MG63 (cell line): ENCODE results near the gene FYB2. TPM values are rescaled to one million over a fixed set of nuclear protein-coding genes. Genes with fewer than 3 reads are reported as not detected.

Experiments
- DNase-seq: peaks from one replicate; pipeline ENCODE4 v3.0.0-alpha.2; 2020
- H3K27me3 ChIP-seq: fragments of 250-450 bp; sonication (Bioruptor Pico); 2 replicates; pipeline ENCODE4 v1.5.1; 2020; ENCODE audit warnings: mild to moderate bottlenecking, moderate library complexity
- H3K36me3 ChIP-seq: fragments of 250-450 bp; sonication (Bioruptor Pico); 2 replicates; pipeline ENCODE4 v1.5.1; 2020; ENCODE audit warnings: mild to moderate bottlenecking, moderate library complexity
- H3K4me3 ChIP-seq: fragments of 250-450 bp; sonication (Bioruptor Pico); 2 replicates; pipeline ENCODE4 v1.5.1; 2020; ENCODE audit warnings: mild to moderate bottlenecking, moderate library complexity
- H3K9me3 ChIP-seq: fragments of 250-450 bp; sonication (Bioruptor Pico); 2 replicates; pipeline ENCODE4 v1.5.1; 2020; ENCODE audit warnings: mild to moderate bottlenecking, moderate library complexity
- total RNA-seq: library from RNA; depleted of rRNA; stranded (reverse); fragments of >200 nt; shearing (Covaris generic); gene quantifications from 2 replicates; pipeline ENCODE4 v1.2.3, GENCODE V29; 2014; ENCODE audit warnings: low replicate concordance

Gene FYB2
- total RNA-seq, 1 experiment from 2014 or later = not detected

DNA sequence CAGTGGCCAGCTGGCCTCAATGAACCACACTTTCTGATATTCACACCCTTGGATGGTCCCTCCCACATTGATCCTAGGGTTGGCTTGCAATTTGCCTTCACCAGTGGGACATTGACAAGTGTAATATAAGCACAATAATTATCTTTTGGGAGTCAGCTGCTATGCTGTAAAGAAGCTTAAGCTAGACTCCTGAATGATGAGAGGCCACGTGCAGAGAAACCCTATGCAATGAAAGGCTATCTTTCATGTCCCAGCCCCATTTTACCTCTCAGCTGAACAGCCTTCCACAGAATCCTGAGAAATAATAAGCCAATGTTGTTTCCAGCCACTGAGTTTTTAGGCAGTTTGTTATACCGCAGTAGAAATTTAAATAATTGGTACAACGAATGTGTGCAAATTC lies 24.3 kb upstream of the FYB2 start:
- Histone ChIP-seq H3K36me3 (no peaks in the 10 kb centered on the region), H3K27me3 (no peaks in the 10 kb centered on the region), H3K9me3 (no peaks in the 10 kb centered on the region), H3K4me3 (no peak overlapping the region)
- no peak for DNase-seq

DNA sequence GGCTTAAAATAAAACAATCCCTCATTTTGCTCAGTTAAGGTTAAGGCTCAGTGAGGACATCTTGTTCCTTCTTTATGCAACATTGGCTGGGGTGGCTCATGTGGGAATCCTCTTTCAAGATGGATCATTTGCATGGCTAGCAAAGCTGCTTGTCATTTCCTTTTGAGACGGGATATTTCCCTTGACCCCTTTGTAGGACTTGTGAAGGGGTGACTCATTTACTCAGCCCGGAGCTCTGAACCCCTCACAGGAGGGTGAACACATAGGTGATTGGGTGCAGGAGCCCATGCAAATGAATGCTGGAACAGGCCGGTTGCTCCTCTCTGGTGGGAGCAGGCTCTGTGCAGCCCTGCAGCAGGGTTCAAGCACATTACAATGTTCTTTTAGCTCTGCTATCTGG lies 19.6 kb upstream of the FYB2 start:
- Histone ChIP-seq H3K27me3 (no peaks in the 10 kb centered on the region), H3K36me3 (no peaks in the 10 kb centered on the region), H3K9me3 (no peaks in the 10 kb centered on the region), H3K4me3 (no peak overlapping the region)
- no peak for DNase-seq

DNA sequence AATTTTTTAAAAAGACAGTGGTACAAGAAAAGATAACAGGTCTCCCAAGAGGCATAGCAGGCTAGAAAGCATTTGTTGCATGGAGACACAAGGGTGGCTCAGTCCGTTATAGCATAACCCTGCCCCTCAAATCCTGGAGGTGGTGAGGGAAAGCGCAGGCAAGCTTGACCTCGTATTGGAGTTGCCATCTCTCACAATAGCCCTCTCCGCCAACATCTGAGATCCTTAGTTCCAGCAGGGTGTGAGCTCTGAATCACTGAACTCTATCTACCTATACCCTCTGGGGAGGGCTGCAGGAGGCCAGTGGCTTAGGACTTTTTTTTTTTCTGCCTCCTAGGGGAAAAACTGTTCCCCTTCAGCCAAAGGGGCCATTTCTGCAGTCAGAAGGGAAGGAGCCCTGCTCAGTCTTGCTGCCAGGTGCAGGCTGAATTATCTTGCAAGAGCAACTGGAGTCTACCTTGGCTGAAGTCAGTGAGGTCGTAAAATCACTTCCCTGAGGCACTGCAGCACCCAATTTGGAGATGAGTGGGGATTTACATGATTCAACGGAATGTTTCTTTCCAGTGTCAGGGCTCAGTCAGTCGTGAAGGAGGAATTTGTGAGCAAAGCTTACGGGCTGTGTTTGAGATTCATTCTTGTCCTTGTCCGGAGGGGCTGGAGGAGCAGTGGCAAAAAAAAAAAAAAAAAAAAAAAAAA lies 18.2 kb upstream of the FYB2 start:
- Histone ChIP-seq H3K36me3 (no peaks in the 10 kb centered on the region), H3K4me3 (no peak overlapping the region), H3K9me3 (no peaks in the 10 kb centered on the region), H3K27me3 (no peaks in the 10 kb centered on the region)
- no peak for DNase-seq

DNA sequence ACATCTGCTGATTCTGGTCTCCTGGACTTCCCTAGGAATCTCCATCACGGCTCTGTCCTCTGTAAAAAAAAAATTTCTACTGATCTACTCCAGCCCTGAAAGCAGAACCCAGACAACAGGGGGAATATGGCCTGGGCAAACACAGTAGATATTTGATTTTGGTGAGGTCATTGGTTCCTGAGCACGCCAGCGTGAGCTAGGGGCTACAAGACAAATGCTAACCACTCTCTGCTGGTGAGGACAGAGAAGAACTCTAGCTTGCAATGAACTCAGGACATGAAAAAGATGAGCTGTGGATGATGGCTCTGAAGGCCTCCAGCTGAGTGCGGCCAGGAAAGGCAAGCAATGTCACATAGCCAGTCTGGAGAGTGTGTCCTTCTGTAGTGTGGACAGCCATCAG lies 17.2 kb upstream of the FYB2 start:
- no peak for DNase-seq
- H3K9me3 ChIP-seq = no peaks in the 10 kb centered on the region
- H3K36me3 ChIP-seq = no peaks in the 10 kb centered on the region
- H3K4me3 ChIP-seq = no peak overlapping the region
- H3K27me3 ChIP-seq = no peaks in the 10 kb centered on the region

DNA sequence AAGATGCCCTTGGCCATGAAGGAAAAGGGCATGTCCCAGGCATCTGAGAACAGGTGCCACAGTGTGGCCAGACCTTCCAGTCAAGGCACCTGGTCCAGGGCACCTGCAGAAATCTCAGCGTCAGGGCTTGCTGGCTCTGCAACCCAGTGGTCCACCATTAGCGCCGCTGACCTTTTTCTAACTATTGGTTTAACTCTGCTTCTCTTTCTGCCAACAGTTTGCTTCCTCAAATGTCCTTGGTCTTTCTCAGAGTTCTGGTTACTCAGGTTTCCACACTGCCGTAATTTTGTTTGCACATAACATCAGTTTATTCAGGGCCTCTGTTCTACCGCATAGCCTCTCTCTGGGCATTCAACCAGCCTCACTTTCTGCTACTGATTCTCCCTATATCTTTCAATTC lies 16.5 kb upstream of the FYB2 start:
- Histone ChIP-seq H3K36me3 (no peaks in the 10 kb centered on the region), H3K4me3 (no peak overlapping the region), H3K9me3 (no peaks in the 10 kb centered on the region), H3K27me3 (no peaks in the 10 kb centered on the region)
- DNase-seq = no peak

DNA sequence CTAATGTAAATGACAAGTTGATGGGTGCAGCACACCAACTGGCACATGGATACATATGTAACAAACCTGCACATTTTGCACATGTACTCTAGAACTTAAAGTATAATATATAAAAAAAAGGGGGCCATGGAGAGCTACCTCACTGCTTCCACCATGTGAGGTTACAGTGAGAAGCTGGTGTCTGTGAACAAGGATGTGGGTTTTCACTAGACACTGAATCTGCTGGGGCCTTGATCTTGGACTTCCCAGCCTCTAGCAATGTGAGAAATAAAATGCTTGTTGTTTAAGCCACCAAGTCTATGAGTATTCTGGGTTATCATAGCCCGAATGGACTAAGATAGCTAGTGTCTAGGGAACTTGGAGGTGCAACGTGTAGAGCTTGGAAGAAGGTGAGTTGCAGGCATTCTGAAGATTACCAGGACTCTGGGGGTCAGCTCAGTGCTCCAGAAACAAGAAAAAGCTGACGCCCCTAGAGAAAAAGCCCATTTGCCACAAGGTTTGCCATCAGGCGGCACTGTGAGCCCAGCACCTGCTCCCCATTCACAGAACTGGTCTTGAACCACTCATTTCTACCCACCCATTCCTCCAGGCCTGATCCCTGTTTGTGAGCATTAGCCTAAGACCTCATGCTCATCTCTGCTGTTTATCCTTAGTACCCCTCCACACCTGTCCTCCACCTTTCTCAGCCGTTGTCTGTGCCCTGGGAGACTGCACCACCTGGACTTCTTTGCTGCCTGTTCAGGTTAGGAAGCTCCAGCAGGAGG lies 15.1 kb upstream of the FYB2 start:
- H3K27me3 ChIP-seq = 0 out of 2 replicates have a peak, but pooled peaks cover 1% of the 10 kb centered on the region
- H3K36me3 ChIP-seq = no peaks in the 10 kb centered on the region
- H3K9me3 ChIP-seq = no peaks in the 10 kb centered on the region
- no peak for DNase-seq
- no peak overlapping the region for H3K4me3 ChIP-seq

DNA sequence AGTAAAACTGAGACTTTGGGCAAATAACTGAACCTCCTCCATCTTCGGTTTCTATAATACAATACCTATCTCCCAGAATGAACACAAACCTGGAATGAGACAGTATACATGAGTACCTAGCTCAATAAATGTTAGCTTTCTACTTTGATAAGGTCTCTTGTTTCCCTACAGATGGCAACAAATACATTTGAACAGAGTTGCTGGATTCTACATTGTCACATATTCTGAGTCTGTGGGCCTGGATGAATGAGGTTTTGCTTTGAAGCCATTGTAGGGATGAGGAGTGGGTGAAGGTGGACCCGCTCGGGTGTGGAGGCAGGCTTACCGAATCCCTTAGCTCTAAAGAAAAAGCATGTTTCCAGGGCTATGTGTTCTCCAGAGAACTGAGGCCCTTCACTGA lies 13.9 kb upstream of the FYB2 start:
- Histone ChIP-seq H3K27me3 (0 out of 2 replicates have a peak, but pooled peaks cover 3% of the 10 kb centered on the region), H3K36me3 (no peaks in the 10 kb centered on the region), H3K4me3 (no peak overlapping the region), H3K9me3 (no peaks in the 10 kb centered on the region)
- no peak for DNase-seq

DNA sequence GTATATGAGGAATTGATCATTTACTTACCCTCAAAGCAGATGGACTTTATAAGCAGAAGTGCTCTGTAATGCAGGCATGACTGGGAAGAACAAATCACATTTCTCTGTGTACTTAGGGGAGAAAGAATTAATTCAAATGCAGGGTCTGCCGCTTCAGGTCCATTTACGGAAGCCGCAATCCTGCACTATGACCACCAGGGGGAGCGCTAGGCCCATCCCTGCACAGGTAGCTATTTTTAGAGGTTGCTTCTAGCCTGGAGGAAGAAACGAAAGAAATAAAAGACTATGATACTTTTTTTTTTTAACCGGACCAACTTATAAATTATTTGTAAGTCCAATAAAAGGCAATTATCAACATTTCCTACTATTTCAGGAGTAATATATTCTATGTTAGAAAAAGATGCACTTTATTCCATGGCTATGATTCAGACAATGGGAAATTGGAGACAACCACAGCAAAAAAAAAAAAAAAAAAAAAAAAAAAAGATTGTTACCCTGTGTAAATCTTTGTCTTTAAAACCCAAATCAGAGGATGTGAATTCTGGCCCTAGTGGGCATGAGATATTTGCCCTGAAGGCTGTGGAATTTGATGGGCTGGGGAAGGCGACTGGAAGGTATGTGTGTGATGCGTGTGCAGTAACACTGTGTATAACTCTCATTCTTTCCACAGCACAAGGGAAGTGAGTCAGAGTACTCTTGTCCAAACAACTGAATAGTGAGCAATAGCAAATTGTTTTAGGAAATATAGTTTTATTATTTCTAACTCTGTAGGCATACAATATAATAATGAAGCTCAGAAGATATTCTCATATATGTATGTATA lies 12.9 kb upstream of the FYB2 start:
- no peaks in the 10 kb centered on the region for H3K9me3 ChIP-seq
- peak; percentile 71 for DNase-seq
- H3K36me3 ChIP-seq = no peaks in the 10 kb centered on the region
- H3K4me3 ChIP-seq = no peak overlapping the region
- H3K27me3 ChIP-seq = 0 out of 2 replicates have a peak, but pooled peaks cover 3% of the 10 kb centered on the region

DNA sequence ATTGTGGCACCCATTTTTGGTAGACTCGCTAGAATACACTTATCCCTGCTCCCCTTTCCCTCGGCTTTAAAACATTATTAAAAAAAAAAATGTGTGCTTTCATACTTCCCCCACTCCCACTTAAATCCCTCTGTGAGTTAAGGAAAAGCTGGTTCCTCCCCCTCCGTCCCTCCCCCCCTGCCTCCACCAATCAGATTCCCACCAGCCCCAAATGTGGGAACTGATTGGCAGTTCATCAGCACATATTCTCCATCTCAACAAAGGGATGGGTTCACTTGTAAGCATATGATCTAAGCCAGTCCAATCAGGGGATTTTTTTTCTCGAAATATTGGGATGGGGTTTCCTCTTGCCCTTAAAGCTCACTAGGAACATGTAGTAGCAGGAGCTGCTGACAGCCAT lies 10.8 kb upstream of the FYB2 start:
- H3K36me3 ChIP-seq = no peaks in the 10 kb centered on the region
- no peaks in the 10 kb centered on the region for H3K9me3 ChIP-seq
- DNase-seq = no peak
- no peak overlapping the region for H3K4me3 ChIP-seq
- 0 out of 2 replicates have a peak, but pooled peaks cover 3% of the 10 kb centered on the region for H3K27me3 ChIP-seq

DNA sequence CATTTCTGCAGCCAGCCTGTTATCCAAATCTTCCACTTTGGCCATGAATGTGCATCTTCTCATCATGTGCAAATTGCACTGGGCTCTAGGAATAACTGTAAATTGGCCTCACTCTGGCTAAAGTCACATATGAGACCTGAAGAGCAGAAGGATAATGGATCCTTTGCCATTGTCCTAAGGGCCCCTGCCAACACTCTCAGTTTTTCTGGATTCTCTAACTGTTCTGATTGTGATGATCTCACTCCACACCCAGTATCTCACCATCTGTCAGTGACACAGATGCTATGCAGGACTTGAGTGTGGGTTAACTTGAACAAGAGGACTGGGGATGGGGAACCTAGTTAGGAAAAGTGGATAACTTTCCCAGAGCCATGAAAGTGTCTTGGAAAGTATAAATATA lies 8.5 kb upstream of the FYB2 start:
- Histone ChIP-seq H3K9me3 (no peaks in the 10 kb centered on the region; the same call in 1 of the 2 replicates), H3K36me3 (no peaks in the 10 kb centered on the region), H3K27me3 (0 out of 2 replicates have a peak, but pooled peaks cover 3% of the 10 kb centered on the region), H3K4me3 (no peak overlapping the region)
- no peak for DNase-seq

DNA sequence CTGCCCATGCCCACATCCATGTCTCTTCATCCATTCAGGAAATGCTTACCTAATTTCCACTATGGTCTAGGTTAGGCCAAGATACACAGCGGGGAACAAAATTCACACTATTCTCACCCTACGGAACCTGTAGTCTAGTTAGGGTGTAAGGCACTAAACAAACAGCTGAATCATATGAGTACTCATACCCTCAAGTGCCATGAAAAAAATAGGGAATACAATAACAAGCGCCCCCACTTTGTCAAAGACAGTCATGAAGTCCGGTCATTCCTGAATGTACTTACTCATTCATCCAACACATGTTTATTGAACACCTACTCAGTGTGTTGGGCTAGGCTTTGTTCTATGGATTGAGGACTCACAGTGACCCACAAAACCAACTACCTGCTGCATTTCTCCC lies 6.2 kb upstream of the FYB2 start:
- H3K9me3 ChIP-seq = no peaks in the 10 kb centered on the region; the same call in 1 of the 2 replicates
- 0 out of 2 replicates have a peak, but pooled peaks cover 3% of the 10 kb centered on the region for H3K27me3 ChIP-seq
- no peak for DNase-seq
- no peaks in the 10 kb centered on the region for H3K36me3 ChIP-seq
- no peak overlapping the region for H3K4me3 ChIP-seq

DNA sequence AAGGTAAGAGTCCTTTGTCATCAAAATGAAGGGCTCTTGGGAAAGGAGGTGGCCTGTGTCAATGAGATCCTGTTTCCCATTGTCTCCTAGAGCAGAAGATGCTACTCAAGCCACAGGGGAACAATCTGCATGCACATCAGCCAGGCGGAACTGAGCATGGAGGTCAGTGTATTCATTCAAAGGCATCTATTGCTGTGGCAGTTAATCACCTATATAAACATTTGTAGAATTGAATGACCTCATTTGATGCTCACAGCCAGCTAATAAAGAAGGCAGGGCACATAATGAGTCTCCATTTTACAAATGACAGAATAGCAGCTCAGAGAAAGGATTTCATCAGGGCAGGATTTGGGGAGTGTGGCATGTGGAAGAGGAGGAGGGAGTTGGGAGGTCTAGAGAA lies 5.7 kb upstream of the FYB2 start:
- DNase-seq = no peak
- Histone ChIP-seq H3K4me3 (no peak overlapping the region), H3K27me3 (0 out of 2 replicates have a peak, but pooled peaks cover 3% of the 10 kb centered on the region), H3K36me3 (no peaks in the 10 kb centered on the region), H3K9me3 (no peaks in the 10 kb centered on the region; the same call in 1 of the 2 replicates)

DNA sequence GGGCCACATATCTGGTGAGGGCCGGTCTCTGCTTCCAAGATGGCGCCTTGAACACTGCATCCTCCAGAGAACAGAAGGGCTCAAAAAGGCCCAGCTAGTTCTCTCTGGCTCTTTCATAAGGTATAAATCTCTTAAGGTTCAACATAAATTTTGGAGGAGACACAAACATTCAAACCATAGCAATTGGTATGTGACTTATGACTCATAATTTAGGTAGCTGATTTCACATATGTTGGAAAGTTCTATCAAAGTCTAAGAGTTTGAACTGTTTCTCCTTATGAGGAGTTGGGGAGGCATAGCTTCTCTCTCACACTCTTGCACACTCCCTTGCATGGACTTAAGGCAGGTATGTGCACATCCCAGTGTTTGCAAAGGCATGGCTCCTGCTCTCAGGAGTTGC lies 5.1 kb upstream of the FYB2 start:
- H3K9me3 ChIP-seq = no peaks in the 10 kb centered on the region; the same call in 1 of the 2 replicates
- H3K27me3 ChIP-seq = 0 out of 2 replicates have a peak, but pooled peaks cover under 1% of the 10 kb centered on the region
- H3K4me3 ChIP-seq = no peak overlapping the region
- no peak for DNase-seq
- no peaks in the 10 kb centered on the region for H3K36me3 ChIP-seq

DNA sequence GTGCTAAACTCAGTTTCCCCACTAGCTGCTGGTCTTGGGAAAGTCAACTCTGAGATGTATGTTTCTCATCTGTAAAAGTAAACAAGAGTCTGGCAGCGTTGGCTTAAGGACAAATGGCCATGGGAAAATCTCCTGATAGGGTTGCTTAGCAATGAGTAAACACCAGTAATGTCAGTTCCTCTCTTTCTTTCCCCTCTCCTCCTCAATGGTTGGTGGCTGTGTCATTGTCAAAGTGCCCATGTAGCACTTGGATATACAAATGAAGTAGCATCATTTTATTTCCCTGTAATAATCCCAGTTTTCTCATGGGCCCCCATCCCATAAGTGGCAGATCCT lies 2.2 kb upstream of the FYB2 start:
- Histone ChIP-seq H3K9me3 (no peaks in the 10 kb centered on the region; the same call in 1 of the 2 replicates), H3K4me3 (no peak overlapping the region), H3K36me3 (no peaks in the 10 kb centered on the region), H3K27me3 (no peaks in the 10 kb centered on the region)
- no peak for DNase-seq

DNA sequence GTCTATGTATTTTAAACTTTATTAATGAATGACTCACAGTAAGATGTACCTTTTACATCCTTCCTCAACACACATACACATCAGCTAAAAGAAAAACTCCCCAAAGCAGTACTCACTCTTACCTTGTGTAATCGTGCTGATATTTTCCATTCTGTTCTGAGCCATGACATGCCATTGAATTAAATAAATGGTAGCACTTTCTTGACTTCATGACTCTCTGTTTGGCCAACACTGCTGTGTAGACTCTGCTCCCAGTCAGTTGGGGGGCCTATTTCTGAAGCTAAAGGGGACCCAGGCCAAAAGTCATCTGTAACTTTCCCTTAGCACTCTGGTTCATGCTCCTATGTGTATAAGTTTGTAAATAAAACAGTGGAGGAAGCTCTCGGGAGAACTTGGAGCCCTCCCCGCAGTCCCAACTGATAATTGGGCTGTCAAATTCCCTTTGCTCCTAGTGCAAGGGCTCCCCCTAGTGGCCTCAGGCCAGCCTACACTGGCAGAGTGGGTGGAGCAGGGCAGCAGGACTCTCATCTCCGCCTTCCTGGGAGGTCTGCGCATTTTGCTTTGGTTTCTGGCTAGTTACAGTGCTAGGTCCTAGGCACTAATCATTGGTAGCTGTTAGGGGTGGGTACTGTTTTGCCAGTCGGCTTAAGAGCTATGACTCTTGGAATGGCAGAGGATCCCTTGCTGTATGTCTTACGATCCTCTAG lies 1.7 kb upstream of the FYB2 start:
- H3K36me3 ChIP-seq = no peaks in the 10 kb centered on the region
- no peak overlapping the region for H3K4me3 ChIP-seq
- peak; percentile 71 for DNase-seq
- no peaks in the 10 kb centered on the region; the same call in 1 of the 2 replicates for H3K9me3 ChIP-seq
- H3K27me3 ChIP-seq = no peaks in the 10 kb centered on the region

DNA sequence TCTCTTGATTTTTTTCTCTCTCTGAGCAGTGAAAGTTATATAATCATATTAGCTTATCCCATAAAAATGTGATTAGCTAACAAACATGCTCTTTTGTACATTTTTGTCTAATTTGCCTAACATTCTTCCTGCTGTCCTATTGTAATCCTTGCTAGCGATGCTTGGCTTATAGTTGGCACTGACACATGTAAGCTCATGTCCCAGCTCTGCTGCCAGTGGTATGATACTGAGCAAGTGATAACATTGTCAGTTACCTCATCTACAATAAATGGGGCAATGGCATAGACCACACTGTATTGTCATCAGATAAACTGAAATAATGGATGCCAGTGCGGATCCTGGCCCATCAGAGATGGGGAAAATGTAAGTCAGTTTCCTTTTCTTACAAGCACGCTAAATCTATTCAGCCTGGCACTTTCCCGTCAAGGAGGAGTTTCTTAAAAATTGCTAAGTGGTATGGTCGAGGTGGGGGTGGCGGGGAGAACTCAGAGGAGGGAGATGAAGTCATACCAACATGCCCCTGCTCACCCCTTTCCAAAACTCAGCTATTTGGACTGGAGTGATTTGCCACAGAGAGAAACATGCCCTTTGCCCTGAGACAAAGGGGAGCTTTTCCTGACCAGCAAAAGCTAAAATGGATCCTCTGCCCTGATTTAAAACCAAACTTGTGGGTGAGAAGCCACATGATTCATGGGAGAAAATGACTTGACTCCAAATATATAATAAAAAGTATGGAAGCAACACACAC lies 1.3 kb downstream of the FYB2 start:
- DNase-seq = no peak
- H3K4me3 ChIP-seq = no peak overlapping the region
- no peaks in the 10 kb centered on the region for H3K27me3 ChIP-seq
- no peaks in the 10 kb centered on the region for H3K9me3 ChIP-seq
- H3K36me3 ChIP-seq = no peaks in the 10 kb centered on the region
